Astrocyte (in vitro differentiated cells and primary cell): ENCODE results near the gene LEFTY2. TPM values are rescaled to one million over a fixed set of nuclear protein-coding genes. Genes with fewer than 3 reads are reported as not detected.

Experiments
- DNase-seq: peaks from one replicate; pipeline ENCODE4 v3.0.0-alpha.2; 2010; ENCODE audit warnings: low read depth
- FAIRE-seq: peaks from 2 replicates; lab custom pipeline; 2011; peaks lifted over from hg19 to GRCh38; lab: Jason Lieb, UNC
- H2AFZ ChIP-seq: 2 replicates; pipeline ENCODE4 v1.6.0; 2012; ENCODE audit warnings: low read depth, low read length, inconsistent platforms
- H3K27ac ChIP-seq: 2 replicates; pipeline ENCODE4 v1.5.1; 2011; ENCODE audit warnings: low read depth, low read length, inconsistent platforms
- H3K27me3 ChIP-seq: 2 replicates; pipeline ENCODE4 v1.6.0; 2011; ENCODE audit warnings: low read length, inconsistent platforms; ENCODE audit not compliant: insufficient read depth
- H3K36me3 ChIP-seq: 2 replicates; pipeline ENCODE4 v1.5.1; 2011; ENCODE audit warnings: low read length, inconsistent platforms; ENCODE audit not compliant: insufficient read depth
- H3K4me1 ChIP-seq: 2 replicates; pipeline ENCODE4 v1.5.1; 2011; ENCODE audit warnings: low read length, inconsistent platforms; ENCODE audit not compliant: insufficient read depth
- H3K4me2 ChIP-seq: 2 replicates; pipeline ENCODE4 v1.6.0; 2012; ENCODE audit warnings: low read length, inconsistent platforms
- H3K4me3 ChIP-seq: 2 replicates; pipeline ENCODE4 v1.5.1; 2011; ENCODE audit warnings: low read depth, mild to moderate bottlenecking, low read length, inconsistent platforms; ENCODE audit not compliant: insufficient read depth
- H3K79me2 ChIP-seq: 2 replicates; pipeline ENCODE4 v1.6.0; 2012; ENCODE audit warnings: mild to moderate bottlenecking, low read length, inconsistent platforms; ENCODE audit not compliant: insufficient read depth
- H3K9ac ChIP-seq: 2 replicates; pipeline ENCODE4 v1.6.0; 2012; ENCODE audit warnings: mild to moderate bottlenecking, low read length, inconsistent platforms
- H3K9me3 ChIP-seq: 2 replicates; pipeline ENCODE4 v1.5.1; 2012; ENCODE audit warnings: low read depth, mild to moderate bottlenecking, low read length, inconsistent platforms; ENCODE audit not compliant: insufficient read depth
- H4K20me1 ChIP-seq: 2 replicates; pipeline ENCODE4 v1.6.0; 2012; ENCODE audit warnings: low read length, inconsistent platforms; ENCODE audit not compliant: insufficient read depth
- H3K27ac Mint-ChIP-seq: one replicate; pipeline ENCODE4 v1.8.0; 2021; ENCODE audit warnings: mild to moderate bottlenecking, mixed read lengths; ENCODE audit not compliant: unreplicated experiment
- H3K27me3 Mint-ChIP-seq: one replicate; pipeline ENCODE4 v1.8.0; 2021; ENCODE audit warnings: low read depth, mixed read lengths; ENCODE audit not compliant: unreplicated experiment
- H3K36me3 Mint-ChIP-seq: one replicate; pipeline ENCODE4 v1.8.0; 2021; ENCODE audit warnings: low read depth, mixed read lengths; ENCODE audit not compliant: unreplicated experiment
- H3K4me1 Mint-ChIP-seq: one replicate; pipeline ENCODE4 v1.8.0; 2021; ENCODE audit warnings: low read depth, mixed read lengths; ENCODE audit not compliant: unreplicated experiment
- H3K4me3 Mint-ChIP-seq: one replicate; pipeline ENCODE4 v1.8.0; 2021; ENCODE audit warnings: mild to moderate bottlenecking, moderate library complexity, mixed read lengths; ENCODE audit not compliant: unreplicated experiment
- H3K9me3 Mint-ChIP-seq: one replicate; pipeline ENCODE4 v1.8.0; 2021; ENCODE audit warnings: mild to moderate bottlenecking, mixed read lengths; ENCODE audit not compliant: unreplicated experiment
- CTCF ChIP-seq: IDR thresholded peaks from 2 replicates; pipeline ENCODE4 v1.5.1; 2011; ENCODE audit warnings: low read depth, mild to moderate bottlenecking, inconsistent platforms, low read length, moderate library complexity; ENCODE audit not compliant: insufficient read depth
- EZH2 ChIP-seq: IDR thresholded peaks from 2 replicates; pipeline ENCODE4 v1.6.1; 2012; ENCODE audit warnings: mild to moderate bottlenecking, low read length, inconsistent platforms; ENCODE audit not compliant: insufficient read depth
- total RNA-seq: library from RNA; stranded (reverse); gene quantifications from 2 replicates; pipeline ENCODE4 v1.2.1, GENCODE V29; 2021

The LEFTY2 gene
- total RNA-seq, 1 donor from 2014 or later, result 7.0 TPM

GRCh38 chr1:225926551-225927113, 14.4 kb downstream of the LEFTY2 start:
- H3K4me1 ChIP-seq, result peaks cover 10% of the 10 kb centered on the region
- DNase-seq, result peak; percentile 8
- H3K4me2 ChIP-seq, result no peak overlapping the region
- Mint-ChIP-seq H3K4me1 (peaks cover 3% of the 10 kb centered on the region), H3K27ac (no peak overlapping the region), H3K36me3 (no peaks in the 10 kb centered on the region), H3K9me3 (no peaks in the 10 kb centered on the region), H3K27me3 (no peaks in the 10 kb centered on the region), H3K4me3 (no peak overlapping the region)
- TF ChIP-seq EZH2 (no peak), CTCF (no peak)
- peaks cover 5% of the 10 kb centered on the region for H4K20me1 ChIP-seq
- no peaks in the 10 kb centered on the region for H3K9me3 ChIP-seq
- no peak overlapping the region for H3K27ac ChIP-seq
- no peak for FAIRE-seq
- H3K9ac ChIP-seq, result no peak overlapping the region
- H2AFZ ChIP-seq, result peak overlapping the region; percentile 17
- H3K27me3 ChIP-seq, result no peaks in the 10 kb centered on the region
- H3K79me2 ChIP-seq, result peaks cover 22% of the 10 kb centered on the region
- no peaks in the 10 kb centered on the region for H3K36me3 ChIP-seq
- H3K4me3 ChIP-seq, result no peak overlapping the region

GRCh38 chr1:225923692-225924555, 17.1 kb downstream of the LEFTY2 start, which contains the start of gene PYCR2:
Gene PYCR2 (minus strand): TSS chr1:225924250. CDS start chr1:225924110, 140 bp downstream.
- Mint-ChIP-seq H3K4me1 (peaks cover 3% of the 10 kb centered on the region), H3K36me3 (peaks cover 8% of the 10 kb centered on the region)

More at GRCh38 chr1:225923692-225924555, 17.1 kb downstream of the LEFTY2 start, which contains the start of gene PYCR2:
- Mint-ChIP-seq H3K4me3 (peak within 1 kb of the TSS; percentile 97), H3K27ac (peak within 1 kb of the TSS; percentile 94), H3K27me3 (no peaks in the 10 kb centered on the region), H3K9me3 (no peaks in the 10 kb centered on the region)
- FAIRE-seq (no peak), DNase-seq (peak; percentile 88)
- H3K4me3 ChIP-seq, result peak within 1 kb of the TSS; percentile 94
- no peaks in the 10 kb centered on the region for H3K9me3 ChIP-seq
- H3K27me3 ChIP-seq, result no peaks in the 10 kb centered on the region
- peak within 1 kb of the TSS; percentile 84 for H3K27ac ChIP-seq
- H3K4me2 ChIP-seq, result peak within 1 kb of the TSS; percentile 94
- peaks cover 29% of the 10 kb centered on the region for H3K79me2 ChIP-seq
- TF ChIP-seq CTCF, result no peak
- no peak for TF ChIP-seq EZH2
- H3K9ac ChIP-seq, result peak within 1 kb of the TSS; percentile 96
- peaks cover 17% of the 10 kb centered on the region for H3K4me1 ChIP-seq
- H2AFZ ChIP-seq, result peak within 1 kb of the TSS; percentile 94
- H4K20me1 ChIP-seq, result peaks cover 8% of the 10 kb centered on the region
- peaks cover 5% of the 10 kb centered on the region for H3K36me3 ChIP-seq
